ENCODE results near the gene ATF7.

GRCh38 chr12:53506450-53506785, 119.8 kb downstream of the ATF7 start:
- no peak for TF ChIP-seq CTCF (IDR thresholded peaks at IDR 0.05; ENCODE audit: extremely low read depth in 1 of 2, insufficient read depth in 1 of 2, low read depth in 1 of 2, low read length in 2 of 2)
- TF ChIP-seq POLR2A (IDR thresholded peaks at IDR 0.05; ENCODE audit: low read depth, low read length) = no peak
- no peak for TF ChIP-seq POLR2AphosphoS5 (IDR thresholded peaks at IDR 0.05; ENCODE audit: insufficient read depth, low read depth, low read length)
- TF ChIP-seq EZH2 (IDR thresholded peaks at IDR 0.05; ENCODE audit: borderline replicate concordance, low read depth, low read length, severe bottlenecking) = no peak
- TF ChIP-seq JUN (IDR thresholded peaks at IDR 0.05; ENCODE audit: borderline replicate concordance, insufficient read depth, insufficient read length, low read depth) = no peak
- TF ChIP-seq MYC (IDR thresholded peaks at IDR 0.05; ENCODE audit: low read depth, low read length) = no peak
- no peak for TF ChIP-seq MAX (IDR thresholded peaks at IDR 0.05; ENCODE audit: insufficient read depth, insufficient read length)
- no peak for TF ChIP-seq GATA2 (IDR thresholded peaks at IDR 0.05; ENCODE audit: insufficient read depth, insufficient read length, low read depth, low read length)
